ENCODE measurements around the gene WNT4. TPM values are rescaled to one million over a fixed set of nuclear protein-coding genes. Genes with fewer than 3 reads are reported as not detected.

The WNT4 gene
- total and polyA plus RNA-seq, 2 of the 8 experiments (the other 6 are each of a cell fraction or from before 2014, with no cell fraction given) = 1.3 to 6.6 TPM

- H2BK5ac ChIP-seq (ENCODE audit: low read depth, low read length) = no peak overlapping the region
- no peak overlapping the region for H4K8ac ChIP-seq (ENCODE audit: extremely low read depth, insufficient read depth, low read length)
- no peak overlapping the region for H3K18ac ChIP-seq (ENCODE audit: extremely low read depth, low read length)
- CTCF ChIA-PET (ENCODE audit: partially characterized antibody) = interaction anchor here (0.6 to 3.2 kb wide), 7 partner anchors 16 to 1235 kb away, joined by 3 to 11 read pairs (median 4); no protein-coding TSS in a partner anchor
- H3K79me2 ChIP-seq (ENCODE audit: control insufficient read depth in 1 of 2, insufficient read depth in 2 of 2, low read length in 2 of 2) = no peaks in the 10 kb centered on the region
- no peaks in the 10 kb centered on the region for H4K20me1 ChIP-seq (replicated peaks in 1 of 2; ENCODE audit: control insufficient read depth in 1 of 2, insufficient read depth in 2 of 2, low read length in 2 of 2)
- 68% methylated on average over 6 of the region's 6 CpGs; no CpG with 5 or more reads in 1 of the 2 experiments for WGBS, 2 experiments (ENCODE audit: extremely low coverage in 1 of 2, insufficient coverage in 1 of 2, insufficient read length in 1 of 2, insufficient replicate concordance in 2 of 2, low coverage in 1 of 2, low lambda C conversion rate in 2 of 2, missing lambda C conversion rate in 1 of 2)
- FAIRE-seq = no peak
- H3K27me3 ChIP-seq (replicated peaks in 1 of 4; ENCODE audit: control insufficient read depth in 3 of 4, extremely low read depth in 1 of 4, insufficient read depth in 3 of 4, low read length in 3 of 4) = no peaks in the 10 kb centered on the region; a peak in 1 of 7 replicates
- no peak overlapping the region for H3K9ac ChIP-seq (replicated peaks in 1 of 4; ENCODE audit: extremely low read depth in 1 of 4, low read depth in 3 of 4, low read length in 3 of 4)
- H3K4ac ChIP-seq (replicated peaks; ENCODE audit: insufficient read length, low read depth, low read length) = no peak overlapping the region
- H2AK5ac ChIP-seq (ENCODE audit: low read depth, low read length) = no peak overlapping the region
- no peak overlapping the region for H3K56ac ChIP-seq (replicated peaks; ENCODE audit: insufficient read length, low read depth, low read length)
- H3K4me1 ChIP-seq (replicated peaks in 1 of 4; ENCODE audit: control insufficient read depth in 3 of 4, insufficient read depth in 4 of 4, low read length in 3 of 4) = no peaks in the 10 kb centered on the region
- H2BK20ac ChIP-seq (ENCODE audit: low read length) = no peak overlapping the region
- H2BK12ac ChIP-seq (ENCODE audit: low read depth, low read length) = no peak overlapping the region
- H3K36me3 ChIP-seq (ENCODE audit: control insufficient read depth in 2 of 4, insufficient read depth in 4 of 4, low read length in 3 of 4) = no peaks in the 10 kb centered on the region
- H3K14ac ChIP-seq (ENCODE audit: insufficient read length) = no peak overlapping the region
- no peaks in the 10 kb centered on the region for H3K9me3 ChIP-seq (ENCODE audit: insufficient read depth in 2 of 2, low read depth in 1 of 2, low read length in 1 of 2)
- no peak overlapping the region for H4K5ac ChIP-seq (ENCODE audit: insufficient read length, low read depth, low read length)
- no peak overlapping the region for H3K27ac ChIP-seq (ENCODE audit: low read depth, low read length)
- H3K4me3 ChIP-seq (ENCODE audit: extremely low read depth in 1 of 4, insufficient read depth in 2 of 4, low read depth in 3 of 4, low read length in 4 of 4) = no peak overlapping the region
- H3K79me1 ChIP-seq (ENCODE audit: low read depth, low read length) = no peaks in the 10 kb centered on the region
- no peak overlapping the region for H3K23ac ChIP-seq (ENCODE audit: insufficient read length)
- H3K4me2 ChIP-seq (ENCODE audit: insufficient read depth in 1 of 2, low read depth in 2 of 2, low read length in 2 of 2) = no peak overlapping the region
- H3K23me2 ChIP-seq (ENCODE audit: low read depth, low read length) = no peaks in the 10 kb centered on the region
- no peak for TF ChIP-seq SIX5 (IDR thresholded peaks at IDR 0.05; ENCODE audit: low read depth, low read length)
- no peak for TF ChIP-seq ZNF274 (IDR thresholded peaks at IDR 0.05; ENCODE audit: borderline replicate concordance, extremely low read depth, low read length)
- TF ChIP-seq ASH2L (IDR thresholded peaks at IDR 0.05; ENCODE audit: low read length) = no peak
- no peak for TF ChIP-seq HDAC2 (IDR thresholded peaks at IDR 0.05; ENCODE audit: borderline replicate concordance in 1 of 2, low read depth in 2 of 2, low read length in 2 of 2)
- TF ChIP-seq TCF12 (IDR thresholded peaks at IDR 0.05; ENCODE audit: low read depth, low read length) = no peak
- no peak for TF ChIP-seq RBBP5 (IDR thresholded peaks at IDR 0.05; ENCODE audit: borderline replicate concordance, low read depth, low read length)
- TF ChIP-seq KDM1A (IDR thresholded peaks at IDR 0.05; ENCODE audit: borderline replicate concordance, low read length) = no peak
- TF ChIP-seq GABPA (IDR thresholded peaks at IDR 0.05; ENCODE audit: borderline replicate concordance, insufficient read depth, low read length) = no peak
- TF ChIP-seq EP300 (IDR thresholded peaks at IDR 0.05; ENCODE audit: borderline replicate concordance in 1 of 2, low read depth in 2 of 2, low read length in 2 of 2) = no peak
- TF ChIP-seq MAX (IDR thresholded peaks at IDR 0.05) = no peak
- TF ChIP-seq TEAD4 (IDR thresholded peaks at IDR 0.05; ENCODE audit: low read depth, low read length) = no peak
- no peak for TF ChIP-seq KDM4A (IDR thresholded peaks at IDR 0.05; ENCODE audit: low read depth, low read length, severe bottlenecking)
- no peak overlapping the region for H2AFZ ChIP-seq (ENCODE audit: low read length)
- H2BK120ac ChIP-seq (replicated peaks; ENCODE audit: low read depth, low read length) = no peak overlapping the region
- DNase-seq (ENCODE audit: low read depth in 1 of 2, low spot score in 2 of 2) = no peak
- POLR2A ChIA-PET (ENCODE audit: partially characterized antibody) = no interaction called here
- no peak overlapping the region for H4K91ac ChIP-seq (replicated peaks; ENCODE audit: insufficient read length, low read length)
- no peak overlapping the region for H2BK15ac ChIP-seq (ENCODE audit: low read length)
These were observed 8.0 kb upstream of the WNT4 start for GRCh38 chr1:22150923-22151322.
